ENCODE measurements around the gene FILIP1L.

Gene FILIP1L

GRCh38 chr3:99972380-99973104 is 141.8 kb downstream of the FILIP1L start:
- DNase-seq (ENCODE audit: low spot score): no peak

DNA sequence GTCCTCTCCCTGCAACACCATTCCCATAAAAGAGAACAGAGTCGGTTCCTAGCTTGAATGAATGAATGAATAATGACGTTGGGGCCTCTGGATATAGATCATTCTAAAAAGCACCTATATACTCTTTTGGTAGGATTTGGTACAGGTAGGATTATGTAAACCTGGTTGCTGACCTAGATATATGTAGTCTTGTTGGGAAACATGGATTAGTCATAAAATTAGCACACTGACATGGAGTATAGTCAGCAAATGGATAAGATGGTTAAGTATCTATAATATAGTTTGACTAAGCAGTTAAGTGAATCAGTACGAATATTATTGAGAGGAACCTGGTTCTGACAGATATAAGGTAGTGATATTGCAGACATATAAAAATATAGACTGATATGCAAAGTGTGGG is 142.5 kb downstream of the FILIP1L start:
- no peak for DNase-seq (ENCODE audit: low spot score)

DNA sequence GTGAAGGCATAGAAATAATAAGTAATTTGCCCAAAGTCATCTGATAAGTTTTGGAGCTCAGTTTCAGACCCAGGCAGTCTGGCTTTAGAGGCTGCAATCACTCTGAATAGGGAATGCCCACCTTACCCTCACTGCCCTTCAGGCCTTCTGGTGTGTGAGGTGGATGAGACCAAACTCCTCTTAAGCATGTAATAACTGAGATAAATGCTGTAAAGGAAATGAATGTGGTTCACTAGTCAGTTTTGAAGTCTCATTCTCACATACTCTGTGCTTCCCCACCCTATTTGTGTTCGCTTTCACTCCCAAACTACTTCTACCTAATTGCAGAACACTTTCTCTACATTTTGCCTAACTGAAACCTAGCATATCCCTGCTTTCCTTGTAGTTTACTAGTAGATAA is 144.1 kb downstream of the FILIP1L start:
- no peak for DNase-seq (ENCODE audit: low spot score)

DNA sequence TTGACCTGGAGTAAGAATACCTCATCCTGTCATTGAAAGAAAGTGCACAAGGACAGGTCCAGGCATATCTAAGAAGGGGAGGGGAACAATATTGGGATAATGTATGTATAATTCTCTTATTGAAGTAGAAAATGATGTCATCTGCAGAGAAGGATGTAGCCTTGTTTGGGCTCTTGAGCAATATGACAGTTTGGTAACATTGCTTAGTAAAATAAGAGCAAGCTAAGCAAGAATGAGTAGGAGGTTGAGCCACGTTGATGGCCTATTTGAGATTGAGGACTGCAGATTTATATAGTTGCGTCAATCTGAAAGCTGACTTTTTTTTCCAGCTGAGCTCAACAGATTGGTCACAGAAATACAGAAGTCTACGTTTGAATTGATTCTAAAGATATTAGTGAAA is 145.2 kb downstream of the FILIP1L start:
- no peak for DNase-seq (ENCODE audit: low spot score)

DNA sequence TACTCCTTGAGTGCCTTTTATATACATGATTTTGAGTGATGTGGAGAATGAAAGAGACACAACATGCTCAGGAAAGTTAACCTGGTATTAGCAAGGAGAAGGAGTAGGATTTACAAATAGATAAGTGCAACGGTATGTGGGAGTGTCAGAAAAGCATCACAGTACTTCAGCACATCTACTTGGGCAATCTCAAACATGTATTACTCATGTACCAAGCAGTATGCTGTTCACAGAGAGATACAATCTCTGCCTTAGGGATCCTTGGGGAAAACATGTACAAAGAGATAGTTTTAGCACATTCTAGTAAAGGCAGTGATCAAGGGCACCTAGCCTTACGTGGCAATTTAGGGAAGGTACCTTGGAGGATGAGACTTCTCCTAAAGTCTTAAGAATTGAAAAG is 146.5 kb downstream of the FILIP1L start:
- DNase-seq (ENCODE audit: low spot score): no peak

- DNase-seq (ENCODE audit: low spot score): no peak
Observed at GRCh38 chr3:99966662-99967416, 147.5 kb downstream of the FILIP1L start.

- DNase-seq (ENCODE audit: low spot score): no peak
Observed at GRCh38 chr3:99965681-99966408, 148.5 kb downstream of the FILIP1L start.

DNA sequence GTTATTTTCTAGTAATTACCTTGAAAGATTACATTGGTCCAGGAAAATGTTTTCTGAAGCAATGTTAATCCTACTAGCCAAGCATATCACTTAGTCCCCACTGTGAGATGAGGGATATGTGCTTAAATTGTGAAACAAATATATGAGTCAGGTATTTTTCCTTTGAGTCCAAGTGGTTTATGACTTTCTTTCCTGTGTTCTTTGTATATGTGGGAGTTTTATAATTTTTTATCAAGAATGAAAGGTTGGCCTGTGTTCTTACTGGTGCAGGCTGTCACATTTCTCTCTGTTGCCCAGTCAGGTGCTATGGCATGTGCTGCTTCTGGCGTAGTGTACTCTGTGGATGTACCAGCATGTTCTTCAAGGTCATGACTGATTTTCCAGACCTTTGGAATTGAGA is 149.2 kb downstream of the FILIP1L start:
- DNase-seq (ENCODE audit: low spot score): no peak

DNA sequence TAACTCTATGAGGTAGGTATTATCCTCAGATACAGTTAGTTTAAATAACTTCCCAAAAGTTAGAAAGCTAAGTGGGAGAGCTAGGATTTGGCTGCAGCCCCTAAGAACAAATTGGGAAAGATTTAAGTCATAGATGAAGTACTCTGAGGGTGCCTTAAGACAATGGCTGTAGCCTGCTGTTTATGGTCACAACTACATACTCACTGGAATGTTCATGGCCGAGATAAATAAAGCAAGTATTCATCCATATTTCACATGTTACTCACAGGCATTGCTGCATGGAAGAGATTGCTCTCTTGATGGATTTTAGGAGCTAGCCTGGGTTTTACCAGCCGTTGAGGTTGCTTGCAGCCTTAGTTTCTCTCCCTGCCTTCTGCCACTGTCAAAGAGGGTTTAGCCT is 151.6 kb downstream of the FILIP1L start:
- DNase-seq (ENCODE audit: low spot score): peak; percentile 40

- DNase-seq (ENCODE audit: low spot score): no peak
Observed at GRCh38 chr3:99961756-99962515, 152.4 kb downstream of the FILIP1L start.

DNA sequence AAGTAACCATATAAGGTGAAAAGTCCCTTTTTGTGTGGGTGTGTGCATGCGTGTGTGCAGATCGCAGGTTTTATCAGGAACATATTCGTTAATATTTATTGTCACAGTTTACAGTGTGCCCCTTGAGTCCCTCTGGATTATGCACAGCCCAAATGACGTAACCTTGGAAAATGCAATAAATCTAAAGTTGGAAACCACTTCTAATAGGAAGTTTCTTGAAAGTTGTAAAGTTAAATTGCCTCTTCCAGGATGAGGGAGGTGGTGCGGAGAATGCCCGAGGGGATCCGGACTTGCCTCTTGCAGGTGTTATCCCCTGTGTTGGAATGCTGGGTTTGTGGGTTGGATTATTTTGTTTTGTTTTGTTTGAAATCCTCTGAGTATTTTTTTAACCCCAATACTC is 153.4 kb downstream of the FILIP1L start:
- no peak for DNase-seq (ENCODE audit: low spot score)

- DNase-seq (ENCODE audit: low spot score): no peak
Observed at GRCh38 chr3:99960123-99960878, 154.0 kb downstream of the FILIP1L start.

DNA sequence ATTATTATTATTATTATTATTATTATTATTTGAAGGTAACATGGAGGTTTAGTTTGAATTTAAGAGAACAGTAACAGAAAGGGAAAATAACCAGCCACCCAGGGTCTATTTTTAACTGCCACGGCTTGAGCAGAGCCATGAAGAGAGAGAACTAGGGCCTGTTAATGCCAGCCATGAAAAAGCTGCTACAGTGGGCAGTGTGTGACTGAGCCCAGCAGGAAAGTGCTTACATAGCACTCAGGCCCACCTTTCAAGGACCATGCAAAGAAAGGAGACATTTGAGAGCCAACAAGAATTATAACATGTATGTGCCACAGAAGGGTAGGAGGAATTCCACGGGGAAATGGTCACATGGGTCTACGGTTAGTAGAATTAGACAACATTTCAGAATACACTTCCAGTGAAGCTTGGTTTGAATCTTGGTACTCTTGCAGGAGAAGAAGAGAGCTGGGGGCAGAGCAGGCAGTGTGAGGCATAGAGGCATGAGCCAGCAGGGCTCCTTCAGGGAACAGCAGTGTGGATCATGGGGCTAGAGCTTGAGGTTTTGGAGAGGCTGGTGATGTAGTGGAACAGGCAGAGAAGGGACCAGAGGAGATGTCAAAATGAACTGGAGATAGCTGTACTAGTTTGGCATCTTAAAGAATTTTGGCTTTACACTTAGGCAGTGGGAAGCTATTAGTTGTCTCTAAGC is 155.9 kb downstream of the FILIP1L start:
- no peak for DNase-seq (ENCODE audit: low spot score)

- no peak for DNase-seq (ENCODE audit: low spot score)
Observed at GRCh38 chr3:99957151-99957796, 157.0 kb downstream of the FILIP1L start.

- DNase-seq (ENCODE audit: low spot score): no peak
Observed at GRCh38 chr3:99955773-99956562, 158.3 kb downstream of the FILIP1L start.

- DNase-seq (ENCODE audit: low spot score): no peak
Observed at GRCh38 chr3:99954914-99955644, 159.2 kb downstream of the FILIP1L start.

DNA sequence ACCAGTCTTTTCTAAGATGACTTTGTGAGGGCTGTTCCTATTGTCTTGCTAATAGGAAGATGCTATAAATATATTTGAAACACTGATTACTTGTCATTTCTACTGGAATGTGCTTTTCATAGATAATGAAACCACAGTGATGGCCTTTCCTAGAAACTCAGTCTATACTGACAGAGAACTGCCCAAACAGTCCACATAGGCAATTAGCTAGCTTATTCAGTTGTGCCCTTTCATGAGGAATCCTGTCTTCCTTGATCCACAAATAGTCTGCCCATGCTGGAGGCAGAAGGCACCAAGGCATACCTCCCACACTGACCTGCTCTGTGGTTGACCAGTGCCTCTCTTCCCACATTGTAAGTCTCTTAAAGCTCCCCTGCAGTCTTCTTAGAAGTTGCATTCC is 160.7 kb downstream of the FILIP1L start:
- DNase-seq (ENCODE audit: low spot score): no peak

- peak; percentile 37 for DNase-seq (ENCODE audit: low spot score)
Observed at GRCh38 chr3:99952306-99952705, 162.0 kb downstream of the FILIP1L start.

- no peak for DNase-seq (ENCODE audit: low spot score)
Observed at GRCh38 chr3:99951701-99952100, 162.6 kb downstream of the FILIP1L start.

Data from hepatic stellate cell (primary cell).